DMS153 treated with DMSO at 0.1 percent for 48 hours (cell line): ENCODE measurements around the gene SOCS3.

ENCODE experiments used
- DNase-seq: peaks from one replicate; lab custom pipeline; 2025; ENCODE audit not compliant: unreplicated experiment; lab: John Stamatoyannopoulos, UW

The SOCS3 gene

GRCh38 chr17:78359997-78360370 lies at the start of gene SOCS3:
SOCS3 (minus strand) TSS chr17:78360077; CDS start chr17:78359095, 982 bp downstream.
- peak; percentile 88 for DNase-seq

GRCh38 chr17:78409191-78409928 lies 49.5 kb upstream of the SOCS3 start:
- DNase-seq = peak; percentile 95

- DNase-seq = no peak
Measured at GRCh38 chr17:78408476-78409050, 48.7 kb upstream of the SOCS3 start.

GRCh38 chr17:78407387-78408000 lies 47.6 kb upstream of the SOCS3 start:
- no peak for DNase-seq

GRCh38 chr17:78406920-78407319 lies 47.0 kb upstream of the SOCS3 start:
- no peak for DNase-seq

GRCh38 chr17:78406396-78406795 lies 46.5 kb upstream of the SOCS3 start:
- DNase-seq = no peak

GRCh38 chr17:78403822-78404221 lies 43.9 kb upstream of the SOCS3 start:
- DNase-seq = no peak

GRCh38 chr17:78401891-78402290 lies 42.0 kb upstream of the SOCS3 start:
- no peak for DNase-seq

GRCh38 chr17:78401246-78401645 lies 41.4 kb upstream of the SOCS3 start:
- no peak for DNase-seq

GRCh38 chr17:78400581-78401240 lies 40.8 kb upstream of the SOCS3 start:
- no peak for DNase-seq

- DNase-seq = no peak
Measured at GRCh38 chr17:78399693-78400144, 39.8 kb upstream of the SOCS3 start.

- DNase-seq = no peak
Measured at GRCh38 chr17:78399028-78399692, 39.3 kb upstream of the SOCS3 start.

GRCh38 chr17:78398390-78398789 lies 38.5 kb upstream of the SOCS3 start:
- DNase-seq = no peak

GRCh38 chr17:78397681-78398101 lies 37.8 kb upstream of the SOCS3 start:
- DNase-seq = no peak

GRCh38 chr17:78396441-78397337 lies 36.8 kb upstream of the SOCS3 start:
- no peak for DNase-seq

- no peak for DNase-seq
Measured at GRCh38 chr17:78395155-78395554, 35.3 kb upstream of the SOCS3 start.

- peak; percentile 95 for DNase-seq
Measured at GRCh38 chr17:78394209-78394608, 34.3 kb upstream of the SOCS3 start.

- no peak for DNase-seq
Measured at GRCh38 chr17:78393575-78393974, 33.7 kb upstream of the SOCS3 start.

- DNase-seq = no peak
Measured at GRCh38 chr17:78392295-78392694, 32.4 kb upstream of the SOCS3 start.

- no peak for DNase-seq
Measured at GRCh38 chr17:78391843-78392242, 32.0 kb upstream of the SOCS3 start.
